Dermis microvascular lymphatic vessel endothelial cell (primary cell): Measurements from ENCODE around the gene ALDH1A2. TPM values are rescaled to one million over a fixed set of nuclear protein-coding genes. Genes with fewer than 3 reads are reported as not detected.
"Not testable (repeated sequence)": the region's sequence is repeated elsewhere in the genome, so short reads cannot be mapped to it uniquely, and the experiment has no call there.

Experiments used
- DNase-seq, 2 donors: peaks; one replicate each; pipeline versions ENCODE4 v3.0.0 to v3.0.0-alpha.2; 2010; ENCODE audit warnings: low read depth in 2 of 2
- total RNA-seq: library from RNA; depleted of rRNA; stranded (reverse); fragments of >200 nt; gene quantifications from 2 replicates; pipeline ENCODE4 v1.2.1, GENCODE V29; 2014

Gene ALDH1A2
- total RNA-seq, 1 donor from 2014 or later, result 33.5 TPM

DNA sequence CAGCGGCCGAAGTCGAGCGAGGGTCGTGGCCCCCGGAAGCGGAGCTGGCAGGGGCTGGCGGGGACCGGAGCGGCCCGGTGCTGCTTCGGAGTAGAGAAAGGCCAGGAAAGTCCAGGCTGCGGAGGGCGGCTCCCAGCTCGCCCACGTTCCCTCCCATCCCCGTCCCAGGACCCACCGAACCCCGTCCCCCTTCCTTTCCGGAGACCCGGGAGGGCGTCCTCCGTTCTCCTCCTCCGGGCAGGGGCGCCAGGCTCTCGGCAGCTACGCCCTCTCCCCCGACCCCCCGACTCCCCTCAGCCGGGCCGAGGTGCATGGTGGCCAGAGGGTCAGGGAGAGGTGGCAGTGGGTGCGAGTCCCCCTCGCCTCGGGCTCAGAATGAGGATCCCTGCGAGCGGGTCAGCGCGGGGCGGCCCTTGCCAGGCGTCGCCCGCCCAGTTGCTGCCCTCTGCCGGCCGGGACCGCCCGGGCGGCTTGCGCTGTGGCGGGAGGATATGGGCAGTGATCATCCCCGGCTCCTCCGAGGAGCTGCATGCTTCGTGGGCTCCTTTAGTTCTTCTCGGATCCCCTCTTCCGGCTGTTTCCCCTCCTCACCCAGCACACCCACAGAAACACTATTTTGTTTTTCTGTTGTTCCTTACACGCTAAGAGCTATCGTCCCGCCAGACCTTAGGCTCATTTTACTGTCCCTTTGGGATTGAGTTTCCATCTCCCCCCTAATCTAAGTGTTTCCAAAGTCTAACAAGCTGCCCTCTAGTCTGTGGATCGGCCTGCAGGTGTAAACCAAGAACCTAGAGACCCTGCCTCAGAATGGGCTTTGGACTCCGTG is 744 bp upstream of the ALDH1A2 start:
- peak in 1 of 2 donors; percentile 49 for DNase-seq

DNA sequence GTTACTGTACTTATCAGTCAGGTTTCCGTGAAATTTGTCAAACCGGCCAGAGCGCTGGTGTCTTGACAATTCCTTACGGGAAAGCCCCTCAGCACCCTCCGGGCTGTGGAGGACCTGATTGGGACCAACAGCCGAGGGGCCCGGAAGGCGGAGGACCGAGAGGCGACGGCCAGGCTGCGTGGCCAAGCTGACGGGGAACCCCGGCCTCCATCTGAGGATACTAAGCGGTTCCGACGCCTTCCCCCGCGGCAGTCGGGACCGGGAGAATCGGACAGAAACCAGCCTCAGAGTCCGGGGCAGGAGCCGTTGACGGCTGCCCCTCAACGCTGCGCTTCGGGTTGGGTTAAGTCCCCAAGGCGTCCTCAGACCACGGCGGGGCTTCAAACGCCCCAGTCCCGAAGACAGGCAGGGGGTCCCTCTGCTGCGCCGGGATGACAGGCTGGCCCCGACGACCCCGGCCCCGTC is 499 bp downstream of the ALDH1A2 start:
- no peak for DNase-seq

DNA sequence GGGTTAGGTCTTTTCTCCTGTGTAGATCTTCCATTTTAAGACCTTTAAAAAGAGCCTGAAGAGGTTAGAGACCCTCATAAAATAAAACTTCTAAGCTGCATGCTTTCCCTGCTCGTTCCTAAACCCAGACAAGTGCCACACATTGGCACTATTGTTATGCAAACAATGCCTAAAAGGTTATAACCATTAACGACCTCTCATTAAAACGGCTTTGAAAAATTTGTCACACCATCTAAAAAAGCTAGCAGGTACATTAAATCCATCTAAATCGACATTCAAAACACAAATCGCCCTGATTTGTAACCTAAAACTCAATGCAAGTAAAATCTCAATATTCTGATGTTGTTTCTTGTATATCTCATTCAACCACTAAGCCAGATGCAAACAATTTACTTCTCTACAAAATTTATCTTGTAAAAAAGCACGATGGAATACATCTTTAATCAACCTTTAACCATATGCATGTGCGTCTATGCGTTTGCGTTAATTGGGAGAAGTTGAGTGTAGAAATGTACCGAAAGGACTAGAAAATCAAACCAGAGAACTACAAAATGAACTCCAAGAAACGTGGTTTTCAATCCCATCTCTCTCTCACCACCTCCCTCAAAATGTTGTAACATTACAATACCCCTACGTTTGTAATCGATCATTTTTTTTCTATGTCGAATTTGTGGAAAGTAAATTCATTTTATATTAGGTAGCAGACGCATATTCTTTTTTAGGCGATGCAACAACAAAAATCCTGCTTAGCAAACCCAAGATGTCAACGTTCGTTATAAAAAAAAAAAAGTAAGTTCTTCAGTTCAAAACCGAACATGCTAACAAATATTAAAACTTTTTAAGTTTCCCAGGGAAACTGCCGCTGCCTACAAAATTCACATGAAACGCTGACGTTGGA is 1.2 kb downstream of the ALDH1A2 start:
- DNase-seq, result no peak

DNA sequence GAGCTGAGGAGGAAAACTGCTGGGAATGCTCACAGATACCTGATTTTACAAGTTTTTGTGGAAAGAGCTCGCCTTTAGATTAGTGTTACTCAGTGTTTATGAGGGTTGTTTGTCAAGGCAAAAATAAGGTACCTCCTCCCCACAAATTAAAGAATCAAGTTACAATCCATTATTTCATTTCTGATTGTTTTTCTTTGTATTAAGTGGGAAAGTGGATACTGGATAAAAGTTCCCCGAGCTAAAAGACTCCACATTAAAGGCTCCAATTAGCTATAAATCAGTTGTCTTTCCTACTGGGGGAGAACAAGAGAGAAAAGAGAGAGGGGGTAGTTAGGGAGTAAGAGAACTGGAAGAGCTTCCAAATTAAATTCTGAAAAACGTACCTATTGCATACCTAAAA is 1.9 kb downstream of the ALDH1A2 start:
- no peak for DNase-seq

DNA sequence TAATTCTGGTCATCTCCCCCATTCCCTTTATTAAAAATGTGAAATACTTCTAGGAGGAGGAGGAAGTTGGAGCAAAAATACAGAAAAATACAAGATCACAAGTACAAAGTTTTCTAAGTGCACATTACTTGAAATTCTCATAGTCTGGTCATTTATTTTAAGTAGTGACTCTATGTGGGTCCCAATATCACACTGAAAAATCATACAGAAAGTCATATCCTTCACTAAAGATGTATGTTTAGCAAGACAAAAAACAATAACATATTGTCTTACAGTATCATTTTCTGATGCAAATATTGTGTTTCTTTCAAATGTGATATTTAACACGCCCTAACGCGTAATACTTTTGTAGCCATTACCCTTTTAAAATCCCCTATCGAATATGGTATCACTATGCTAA is 2.5 kb downstream of the ALDH1A2 start:
- no peak for DNase-seq

DNA sequence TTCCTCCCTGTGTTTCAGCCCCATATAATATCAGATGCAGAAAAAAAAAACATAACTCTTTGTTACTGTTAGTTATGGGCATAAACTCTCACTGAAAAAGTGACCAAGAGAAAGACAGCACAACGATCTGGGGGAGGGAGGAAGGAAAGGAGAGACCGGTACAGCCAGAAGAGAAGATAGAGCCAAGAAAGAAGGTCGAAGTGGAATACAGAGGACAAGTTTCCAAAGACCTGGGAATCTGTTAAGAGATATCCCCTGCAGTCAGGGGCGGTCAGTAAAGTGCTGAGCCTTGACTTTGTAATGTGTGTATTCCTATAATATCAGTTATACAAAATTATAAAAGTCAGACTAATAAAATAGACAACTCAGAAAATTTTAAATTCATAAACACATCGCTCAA is 3.3 kb downstream of the ALDH1A2 start:
- DNase-seq, result no peak

DNA sequence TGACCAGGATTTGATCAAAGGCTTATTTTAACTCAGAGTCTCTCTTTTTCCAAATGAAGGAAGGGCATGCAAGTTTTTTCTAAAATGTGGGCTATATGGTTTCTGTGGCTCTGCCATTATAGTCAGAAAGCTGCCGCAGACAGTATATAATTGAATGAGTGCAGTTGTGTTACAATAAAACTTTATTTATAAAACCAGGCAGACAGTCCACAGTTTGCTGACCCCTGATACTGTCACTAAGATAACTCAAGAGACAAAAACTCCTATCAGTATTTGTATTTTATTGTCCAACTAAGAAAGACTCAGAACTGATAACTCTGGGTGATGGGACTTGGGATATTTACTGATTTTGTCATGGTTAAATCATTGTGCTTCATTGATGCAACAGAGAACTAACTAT is 4.9 kb downstream of the ALDH1A2 start:
- DNase-seq, result no peak

DNA sequence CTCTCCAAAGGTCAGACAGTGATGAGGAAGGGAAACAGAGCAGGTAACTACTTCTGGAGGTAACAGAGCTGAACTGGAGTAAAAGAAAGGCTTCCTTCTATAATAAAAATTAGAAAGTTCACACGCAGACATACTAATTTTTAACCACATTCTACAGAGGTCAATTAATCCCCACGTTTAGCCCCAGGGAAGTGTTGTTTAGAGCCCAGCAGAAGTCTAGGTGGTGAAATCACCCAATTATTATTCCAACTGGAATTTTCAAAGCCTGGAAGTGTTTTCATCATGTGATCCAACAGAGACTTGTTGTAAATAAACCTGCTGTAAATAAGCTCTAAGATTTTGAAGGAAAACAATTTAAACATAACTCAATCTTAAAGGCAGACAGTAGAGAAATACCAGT is 6.8 kb downstream of the ALDH1A2 start:
- DNase-seq, result no peak

DNA sequence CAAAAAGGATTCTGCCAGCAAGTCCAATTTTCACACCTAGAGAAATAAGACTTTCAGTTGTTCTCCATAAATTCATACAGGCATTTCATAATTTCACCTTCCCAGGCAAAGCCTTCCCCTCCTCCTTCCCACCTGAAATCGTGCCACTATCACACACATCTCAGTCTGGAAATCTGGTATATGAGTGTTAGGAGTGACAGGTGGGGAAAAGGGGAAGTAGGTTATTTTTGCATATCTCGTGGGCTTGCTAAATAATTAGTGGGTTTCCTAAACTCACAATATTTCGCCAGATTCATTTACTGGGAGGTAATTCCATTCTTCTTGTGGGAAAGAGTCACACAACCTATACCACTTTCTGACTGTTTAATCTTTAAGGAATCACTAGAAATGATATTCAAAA is 7.4 kb downstream of the ALDH1A2 start:
- no peak for DNase-seq

DNA sequence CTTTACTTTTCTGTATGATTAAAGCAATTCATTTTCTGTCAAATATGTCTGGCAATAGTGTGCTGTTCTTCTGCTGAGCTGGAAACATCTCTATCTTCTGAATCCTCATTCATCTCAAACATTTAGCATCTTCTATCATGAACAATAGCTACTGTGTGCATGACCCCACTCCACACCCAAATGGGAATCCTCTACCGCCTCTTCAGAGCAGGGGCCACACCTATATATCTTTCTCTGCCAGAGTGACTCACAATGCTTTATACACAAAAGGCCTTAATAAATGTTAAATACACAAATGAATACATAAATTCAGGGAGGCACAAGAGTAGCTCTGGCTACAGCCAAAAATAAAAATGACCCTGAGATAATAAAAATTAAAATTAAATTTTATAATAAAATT is 8.0 kb downstream of the ALDH1A2 start:
- no peak for DNase-seq

DNA sequence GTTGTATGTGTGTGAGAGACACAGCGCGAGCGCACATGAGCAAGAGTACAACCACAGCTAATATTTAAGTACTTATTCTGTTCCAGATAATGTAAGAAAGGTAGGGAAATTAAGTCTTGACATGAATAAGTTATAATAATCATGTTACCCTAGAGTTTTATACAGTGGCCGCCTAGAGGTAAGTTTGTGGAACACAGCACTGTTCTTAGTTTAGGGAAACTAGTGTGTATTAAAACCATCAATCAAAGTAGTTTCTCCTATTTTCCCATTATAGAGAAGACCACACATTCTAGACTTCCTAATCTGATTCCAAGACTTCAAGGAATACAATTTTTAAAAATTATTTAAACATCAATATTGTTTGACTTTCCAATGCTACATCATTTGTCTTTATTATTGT is 9.5 kb downstream of the ALDH1A2 start:
- no peak for DNase-seq

DNA sequence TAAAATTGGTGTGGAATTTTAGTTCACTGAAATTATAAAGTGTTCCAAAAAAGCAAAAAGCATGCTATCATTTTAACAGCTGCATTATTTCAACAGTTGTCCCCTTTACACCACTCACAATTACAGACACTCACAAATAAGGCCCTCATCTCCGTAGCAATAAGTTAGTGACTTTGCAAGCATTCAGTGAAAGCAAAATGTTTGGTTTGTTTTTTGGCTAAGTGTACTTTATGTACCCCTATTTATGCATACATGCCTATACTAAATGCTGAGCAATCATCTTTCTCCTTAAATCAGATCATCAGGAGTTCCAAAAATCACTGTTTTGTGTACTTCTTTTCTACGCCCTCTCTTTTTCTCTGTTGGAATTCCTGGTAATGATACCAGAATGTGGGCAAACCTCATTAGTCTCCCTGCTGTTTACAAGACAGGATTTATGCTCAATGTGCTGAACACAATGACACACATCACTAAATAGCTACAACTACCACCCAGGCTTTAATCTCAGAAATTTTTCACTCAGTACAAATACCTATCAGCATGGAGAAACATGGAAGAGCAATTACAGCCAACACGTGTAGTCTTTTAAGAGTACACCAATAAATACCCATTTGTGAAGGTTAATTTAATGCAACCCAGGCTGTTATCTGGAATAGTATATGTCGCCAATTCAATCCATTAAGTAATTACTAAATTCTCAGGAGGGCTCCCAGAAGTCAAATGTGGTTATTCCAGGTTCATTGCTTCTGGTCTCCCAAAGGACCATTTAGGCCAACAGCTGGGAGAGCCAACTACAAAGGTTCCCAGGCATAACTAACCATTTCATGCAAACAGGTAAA is 12.0 kb downstream of the ALDH1A2 start:
- no peak for DNase-seq

DNA sequence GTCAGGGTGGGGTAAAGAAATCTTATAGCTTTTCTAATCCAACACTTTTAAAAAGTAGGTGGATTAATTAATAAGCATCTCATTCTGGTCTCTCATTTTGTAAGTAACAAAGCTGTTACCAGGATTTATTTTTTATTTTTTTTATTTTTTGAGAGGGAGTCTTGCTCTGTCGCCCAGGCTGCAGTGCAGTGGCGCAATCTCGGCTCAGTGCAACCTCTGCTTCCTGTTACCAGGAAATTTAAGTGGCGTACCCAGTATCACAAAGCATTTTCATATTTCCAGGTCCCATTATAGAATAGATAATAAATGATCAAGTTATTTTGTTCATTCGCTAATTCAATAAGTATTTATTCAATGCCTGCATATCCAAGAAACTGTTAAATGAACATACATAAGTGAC is 13.2 kb downstream of the ALDH1A2 start:
- no peak for DNase-seq

DNA sequence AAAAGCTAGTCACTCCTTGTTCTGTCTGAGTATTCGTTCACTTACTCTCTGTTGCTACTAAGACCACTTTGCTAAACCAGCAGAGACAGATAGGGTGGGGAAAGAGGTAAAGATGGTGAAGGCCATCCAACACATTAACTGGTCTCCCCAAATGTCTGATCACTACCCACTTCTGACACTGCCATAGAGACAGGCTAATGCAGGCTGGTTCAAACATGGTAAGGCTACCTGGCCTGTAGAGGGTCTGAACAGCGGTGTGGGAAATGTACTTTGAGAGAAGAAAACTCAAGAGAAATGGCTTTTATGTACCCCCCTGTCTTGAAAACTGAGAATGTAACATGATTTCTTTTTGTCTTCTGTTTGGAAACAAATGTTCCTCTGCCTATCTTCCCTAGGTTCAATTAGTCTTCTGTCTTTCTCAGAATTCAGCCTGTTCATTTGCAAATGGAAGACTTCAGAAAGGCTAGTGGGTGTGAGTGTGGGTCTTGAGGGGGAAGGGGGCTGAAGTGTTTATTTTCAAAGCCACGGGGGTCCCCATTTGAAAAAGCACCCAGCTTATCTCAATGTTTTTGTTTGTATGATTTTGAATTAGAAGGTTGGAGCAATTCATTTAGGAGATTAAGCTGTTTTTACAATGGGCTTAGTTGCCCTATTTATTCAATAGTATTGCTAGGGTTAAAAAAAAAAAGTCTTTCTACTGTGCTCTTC is 15.8 kb downstream of the ALDH1A2 start:
- DNase-seq, result no peak

DNA sequence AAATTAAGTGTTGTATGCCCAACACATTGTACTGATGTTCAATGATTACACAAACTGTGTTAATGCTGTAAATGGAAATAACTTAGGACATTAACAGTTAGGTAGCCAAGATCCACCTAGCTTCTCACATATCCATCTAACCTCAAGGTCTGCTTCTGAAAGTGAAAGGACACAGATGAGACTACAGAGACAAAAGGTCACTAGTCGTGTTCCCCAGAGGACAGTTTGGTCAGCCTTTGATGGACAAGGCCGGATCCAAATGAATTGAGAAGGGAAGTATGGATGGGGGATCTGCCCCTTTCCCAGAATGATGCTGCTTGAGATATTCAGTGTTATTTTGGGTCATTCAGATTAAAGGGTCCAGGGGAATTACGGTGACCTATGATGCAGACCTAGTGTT is 17.2 kb downstream of the ALDH1A2 start:
- DNase-seq, result no peak

DNA sequence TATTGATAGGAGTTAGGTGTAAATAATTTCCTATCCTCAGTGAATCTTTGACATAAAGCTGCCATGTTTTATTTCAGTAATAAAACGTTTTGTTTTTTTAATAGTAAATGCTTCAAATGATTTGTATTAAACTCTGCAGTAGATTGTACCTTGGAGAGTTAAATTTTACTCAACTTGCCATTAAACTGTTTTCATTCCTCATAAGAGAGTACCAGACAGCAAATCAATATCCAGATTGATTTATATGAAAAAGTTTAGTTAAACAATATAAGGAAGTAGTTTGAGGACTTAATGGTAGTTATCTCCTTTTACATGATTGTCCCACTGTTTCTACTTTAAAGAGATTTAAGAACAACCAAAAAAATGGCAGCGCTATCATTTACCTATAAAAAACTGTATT is 18.4 kb downstream of the ALDH1A2 start:
- no peak for DNase-seq

DNA sequence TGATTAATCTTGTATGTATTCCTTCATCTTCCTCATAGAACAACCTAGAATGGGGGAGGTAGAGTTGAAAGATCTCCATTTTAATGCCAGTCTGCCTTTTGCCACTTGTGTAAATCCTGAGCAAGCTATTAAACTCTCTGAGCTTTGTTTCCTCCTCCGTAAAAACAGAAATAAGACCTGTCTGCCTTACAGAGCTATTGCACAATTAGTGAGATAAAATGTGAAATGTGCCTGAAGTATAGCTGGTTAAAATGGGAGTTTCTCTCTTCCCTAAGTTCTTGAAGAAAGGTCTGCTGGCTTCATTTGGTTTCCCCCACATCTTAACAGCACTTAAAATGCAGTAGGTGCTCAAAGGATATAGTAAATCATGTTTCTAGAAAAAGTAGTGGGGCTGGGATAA is 19.0 kb downstream of the ALDH1A2 start:
- no peak for DNase-seq

DNA sequence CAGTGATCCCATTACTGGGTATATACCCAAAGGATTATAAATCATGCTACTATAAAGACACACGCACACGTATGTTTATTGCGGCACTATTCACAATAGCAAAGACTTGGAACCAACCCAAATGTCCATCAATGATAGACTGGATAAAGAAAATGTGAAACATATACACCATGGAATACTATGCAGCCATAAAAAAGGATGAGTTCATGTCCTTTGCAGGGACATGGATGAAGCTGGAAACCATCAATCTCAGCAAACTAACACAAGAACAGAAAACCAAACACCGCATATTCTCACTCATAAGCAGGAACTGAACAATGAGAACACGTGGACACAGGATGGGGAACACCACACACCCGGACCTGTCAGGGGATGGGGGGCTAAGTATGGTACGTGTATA is 20.1 kb downstream of the ALDH1A2 start:
- not testable (repeated sequence) for DNase-seq

DNA sequence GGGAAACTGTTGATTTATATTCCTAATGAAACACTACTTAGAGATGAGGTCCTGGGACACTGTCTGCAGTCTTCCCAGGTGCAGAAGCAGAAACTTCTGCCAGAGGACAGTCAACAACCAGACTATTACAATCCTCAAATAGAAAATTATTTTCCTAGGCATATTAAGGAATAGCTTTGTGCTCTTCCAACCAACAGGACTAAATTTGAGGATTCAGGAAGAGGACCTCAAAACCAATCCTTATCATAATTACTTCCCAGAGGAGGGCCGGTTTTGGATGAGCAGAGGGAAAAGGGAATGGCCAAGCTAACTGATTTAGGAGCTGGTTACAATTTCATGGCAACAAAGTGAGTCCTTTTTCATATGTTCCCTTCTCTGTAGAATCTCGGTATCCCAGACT is 21.0 kb downstream of the ALDH1A2 start:
- DNase-seq, result no peak

DNA sequence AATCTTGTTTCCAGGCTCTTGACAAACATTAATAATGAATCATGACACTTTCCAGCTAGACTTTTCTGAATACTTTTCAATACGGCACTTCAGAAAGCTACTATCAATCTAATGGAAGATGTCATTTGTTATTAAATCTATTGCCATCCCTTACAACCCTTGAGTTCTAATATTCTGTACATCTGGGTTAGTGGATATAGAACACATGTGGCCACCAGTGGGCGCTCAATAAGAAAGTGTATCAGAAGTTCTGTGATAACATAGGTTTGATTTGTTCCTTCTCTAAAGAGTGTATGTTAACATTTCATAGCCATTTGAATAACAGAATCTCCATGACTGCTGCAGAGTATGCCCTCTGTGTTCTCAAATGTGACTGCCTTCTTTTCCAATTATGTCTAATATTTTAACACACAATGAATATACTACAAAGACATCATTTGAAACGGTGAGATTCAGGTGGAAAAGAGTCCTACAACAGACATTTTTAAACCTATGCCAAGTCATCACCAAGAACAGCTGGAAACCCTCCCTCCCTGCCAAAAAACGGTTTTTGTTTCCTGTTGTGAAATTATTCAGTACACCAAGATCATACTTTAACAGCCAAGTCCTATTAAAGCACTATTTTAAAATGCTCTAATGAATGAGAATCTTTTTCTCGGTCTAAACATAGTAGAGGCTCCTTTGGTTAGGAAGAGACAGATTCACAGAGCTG is 22.2 kb downstream of the ALDH1A2 start:
- peak in 1 of 2 donors; percentile 55 for DNase-seq
